Measurements from ENCODE around the gene MCOLN3.

GRCh38 chr1:85024736-85025135, 23.6 kb downstream of the MCOLN3 start:
- TF ChIP-seq CTCF (IDR thresholded peaks at IDR 0.05) = no peak
- TF ChIP-seq POLR2A (IDR thresholded peaks at IDR 0.05) = no peak
